HT-29 (cell line): ENCODE data around the gene CTTN. TPM values are rescaled to one million over a fixed set of nuclear protein-coding genes. Genes with fewer than 3 reads are reported as not detected.

ENCODE experiments used
- DNase-seq: peaks from one replicate; pipeline ENCODE4 v3.0.0-alpha.2; 2015; ENCODE audit warnings: low spot score
- total RNA-seq: library from RNA; depleted of rRNA; stranded (reverse); fragments of >200 nt; shearing (Covaris generic); gene quantifications from 2 replicates; pipeline ENCODE4 v1.2.3, GENCODE V29; 2014; rRNA removed

The CTTN gene
- 329 and 389 TPM in 2 replicates for total RNA-seq

GRCh38 chr11:70397983-70398833 is at the start of gene CTTN:
Gene CTTN (plus strand): TSS chr11:70398529. CDS start chr11:70407298, 8,769 bp downstream.
- peak; percentile 86 for DNase-seq

GRCh38 chr11:70348608-70349007 is 49.7 kb upstream of the CTTN start:
- no peak for DNase-seq

- no peak for DNase-seq
These were observed 46.7 kb upstream of the CTTN start for GRCh38 chr11:70351646-70352045.

GRCh38 chr11:70352100-70352499 is 46.2 kb upstream of the CTTN start:
- DNase-seq: no peak

- no peak for DNase-seq
These were observed 45.7 kb upstream of the CTTN start for GRCh38 chr11:70352601-70353000.

GRCh38 chr11:70353329-70353728 is 45.0 kb upstream of the CTTN start:
- no peak for DNase-seq

- DNase-seq: no peak
These were observed 44.3 kb upstream of the CTTN start for GRCh38 chr11:70353900-70354568.

GRCh38 chr11:70354629-70355028 is 43.7 kb upstream of the CTTN start:
- no peak for DNase-seq

GRCh38 chr11:70358753-70359152 is 39.6 kb upstream of the CTTN start:
- no peak for DNase-seq

GRCh38 chr11:70359451-70360205 is 38.7 kb upstream of the CTTN start:
- no peak for DNase-seq

GRCh38 chr11:70360211-70360610 is 38.1 kb upstream of the CTTN start:
- DNase-seq: no peak

- DNase-seq: no peak
These were observed 34.2 kb upstream of the CTTN start for GRCh38 chr11:70364178-70364577.

- no peak for DNase-seq
These were observed 33.4 kb upstream of the CTTN start for GRCh38 chr11:70364745-70365543.

- no peak for DNase-seq
These were observed 32.8 kb upstream of the CTTN start for GRCh38 chr11:70365544-70365927.

- no peak for DNase-seq
These were observed 31.3 kb upstream of the CTTN start for GRCh38 chr11:70367071-70367470.

GRCh38 chr11:70368961-70369360 is 29.4 kb upstream of the CTTN start:
- no peak for DNase-seq

- no peak for DNase-seq
These were observed 27.1 kb upstream of the CTTN start for GRCh38 chr11:70371241-70371640.

GRCh38 chr11:70372076-70372475 is 26.3 kb upstream of the CTTN start:
- DNase-seq: no peak

- no peak for DNase-seq
These were observed 21.7 kb upstream of the CTTN start for GRCh38 chr11:70376621-70377020.

GRCh38 chr11:70377645-70378044 is 20.7 kb upstream of the CTTN start:
- DNase-seq: no peak

- no peak for DNase-seq
These were observed 19.7 kb upstream of the CTTN start for GRCh38 chr11:70378506-70379134.
